Inferior parietal cortex (tissue), 1 donor: Measurements from ENCODE around the gene PRPF6.
"Not testable (repeated sequence)": the region's sequence is repeated elsewhere in the genome, so short reads cannot be mapped to it uniquely, and the experiment has no call there.

ENCODE experiments used
- DNase-seq: peaks from one replicate; pipeline ENCODE4 v3.0.0-alpha.2; 2016; ENCODE audit errors: extremely low spot score

Gene PRPF6

GRCh38 chr20:64012385-64013154 is 31.6 kb downstream of the PRPF6 start:
- DNase-seq = not testable (repeated sequence)

GRCh38 chr20:64015635-64016034 is 34.7 kb downstream of the PRPF6 start:
- no peak for DNase-seq

GRCh38 chr20:64021124-64021975 is 40.4 kb downstream of the PRPF6 start:
- no peak for DNase-seq

GRCh38 chr20:64022671-64023360 is 41.9 kb downstream of the PRPF6 start:
- no peak for DNase-seq

GRCh38 chr20:64023361-64024140 is 42.6 kb downstream of the PRPF6 start:
- DNase-seq = no peak

- DNase-seq = no peak
Measured at GRCh38 chr20:64024141-64024990, 43.4 kb downstream of the PRPF6 start.

GRCh38 chr20:64025101-64025825 is 44.3 kb downstream of the PRPF6 start:
- no peak for DNase-seq

GRCh38 chr20:64025826-64026412 is 45.0 kb downstream of the PRPF6 start:
- no peak for DNase-seq

- DNase-seq = no peak
Measured at GRCh38 chr20:64027981-64028685, 47.2 kb downstream of the PRPF6 start.

GRCh38 chr20:64029293-64030117 is 48.6 kb downstream of the PRPF6 start:
- no peak for DNase-seq

- DNase-seq = no peak
Measured at GRCh38 chr20:64030371-64031134, 49.6 kb downstream of the PRPF6 start.

- no peak for DNase-seq
Measured at GRCh38 chr20:64031822-64032314, 50.9 kb downstream of the PRPF6 start.

GRCh38 chr20:64032706-64033624 is 52.0 kb downstream of the PRPF6 start:
- no peak for DNase-seq

- no peak for DNase-seq
Measured at GRCh38 chr20:64033981-64034493, 53.1 kb downstream of the PRPF6 start.

- DNase-seq = no peak
Measured at GRCh38 chr20:64035066-64035932, 54.4 kb downstream of the PRPF6 start.
